ENCODE results near the gene TAGLN. TPM values are rescaled to one million over a fixed set of nuclear protein-coding genes. Genes with fewer than 3 reads are reported as not detected.

The TAGLN gene
- total RNA-seq, 2 experiments from 2014 or later = 5.2 to 5.8 TPM

- CTCF ChIA-PET = no interaction called here
Observed at GRCh38 chr11:117238221-117238620, 39.1 kb downstream of the TAGLN start.

DNA sequence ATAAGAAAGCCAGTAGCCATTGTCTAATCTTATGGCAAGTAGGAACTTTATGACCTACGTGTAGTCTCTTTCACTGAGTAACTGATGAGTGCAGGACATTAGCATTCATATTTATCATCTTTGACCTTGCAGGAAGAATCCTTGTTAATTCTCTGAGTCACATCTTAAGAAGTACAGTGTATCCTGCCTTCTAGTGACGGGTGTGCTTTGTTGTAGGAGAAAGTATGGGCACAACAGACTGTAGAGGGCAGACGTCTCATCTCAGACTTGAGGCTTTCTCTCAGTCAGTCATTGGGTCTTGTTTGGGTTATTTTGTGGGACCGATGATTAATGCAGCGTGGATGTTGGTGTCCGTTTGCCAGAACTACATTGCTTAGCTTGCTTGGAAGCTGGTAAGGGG lies 40.1 kb downstream of the TAGLN start:
- Mint-ChIP-seq H3K27ac (no peak overlapping the region), H3K4me3 (no peak overlapping the region), H3K36me3 (ENCODE audit: low read depth) (peaks cover 16% of the 10 kb centered on the region), H3K4me1 (peaks cover 3% of the 10 kb centered on the region), H3K9me3 (no peaks in the 10 kb centered on the region), H3K27me3 (no peaks in the 10 kb centered on the region)
- CTCF ChIA-PET = no interaction called here
- POLR2A ChIA-PET = interaction anchor here (0.7 kb wide), 1 partner anchor 9 kb away, joined by 3 read pairs; no protein-coding TSS in a partner anchor
- no peak for DNase-seq

More at GRCh38 chr11:117238221-117238620, 39.1 kb downstream of the TAGLN start:
- Mint-ChIP-seq H3K4me3 (no peak overlapping the region), H3K27me3 (no peaks in the 10 kb centered on the region), H3K4me1 (peaks cover 13% of the 10 kb centered on the region), H3K9me3 (no peaks in the 10 kb centered on the region), H3K36me3 (ENCODE audit: low read depth) (peaks cover 12% of the 10 kb centered on the region), H3K27ac (no peak overlapping the region)
- POLR2A ChIA-PET = interaction anchor here (1.1 kb wide), 1 partner anchor 10 kb away, joined by 3 read pairs; no protein-coding TSS in a partner anchor
- no peak for DNase-seq

DNA sequence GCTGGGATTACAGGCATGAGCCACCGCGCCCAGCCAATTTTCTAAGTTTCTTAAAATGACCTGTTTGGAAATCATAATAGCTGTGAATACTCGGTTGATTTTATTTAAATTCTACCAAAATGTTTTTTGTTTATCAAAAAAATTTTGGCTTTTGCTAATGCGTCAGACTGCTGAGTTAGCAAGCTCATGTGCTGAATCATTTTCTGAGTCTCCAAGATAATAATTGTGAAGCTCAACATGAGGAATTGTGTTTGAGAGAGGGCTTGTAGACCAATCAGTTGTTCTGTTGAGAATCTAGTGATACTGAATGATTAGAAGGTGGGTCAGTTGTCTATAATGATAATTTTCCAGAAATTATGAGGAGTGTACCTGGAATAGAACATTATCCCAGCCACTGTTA lies 49.2 kb downstream of the TAGLN start:
- no peaks in the 10 kb centered on the region for H3K9me3 Mint-ChIP-seq
- no peaks in the 10 kb centered on the region for H3K27me3 Mint-ChIP-seq
- H3K4me1 Mint-ChIP-seq = peaks cover 6% of the 10 kb centered on the region
- no peak overlapping the region for H3K27ac Mint-ChIP-seq
- peaks cover 33% of the 10 kb centered on the region for H3K36me3 Mint-ChIP-seq (ENCODE audit: low read depth)
- no peak overlapping the region for H3K4me3 Mint-ChIP-seq
- no peak for DNase-seq
- ChIA-PET POLR2A (interaction anchor here (1.0 kb wide), 1 partner anchor 10 kb away, joined by 3 read pairs; no protein-coding TSS in a partner anchor), CTCF (no interaction called here)

DNA sequence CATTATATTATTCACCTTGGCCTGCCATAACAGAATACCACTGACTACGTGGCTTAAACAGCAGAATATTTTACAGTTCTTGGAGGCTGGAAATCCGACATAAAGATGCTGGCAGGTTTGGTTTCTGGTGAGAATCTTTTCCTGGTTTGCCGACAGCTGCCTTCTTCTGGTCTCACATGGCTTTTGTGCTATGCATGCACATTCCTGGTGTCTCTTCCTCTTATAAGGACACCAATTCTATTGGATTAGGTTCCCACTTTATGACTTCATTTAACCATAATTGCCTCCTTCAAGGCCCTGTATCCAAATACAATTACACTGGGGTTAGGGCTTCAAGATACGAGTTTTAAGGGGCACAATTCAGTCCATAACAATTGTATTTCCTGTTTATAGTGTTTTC lies 50.4 kb downstream of the TAGLN start:
- peaks cover 6% of the 10 kb centered on the region for H3K4me1 Mint-ChIP-seq
- no peaks in the 10 kb centered on the region for H3K9me3 Mint-ChIP-seq
- no peak overlapping the region for H3K27ac Mint-ChIP-seq
- no peak for DNase-seq
- ChIA-PET CTCF (no interaction called here), POLR2A (no interaction called here)
- peaks cover 31% of the 10 kb centered on the region for H3K36me3 Mint-ChIP-seq (ENCODE audit: low read depth)
- no peaks in the 10 kb centered on the region for H3K27me3 Mint-ChIP-seq
- no peak overlapping the region for H3K4me3 Mint-ChIP-seq

- H3K36me3 Mint-ChIP-seq (ENCODE audit: low read depth) = peaks cover 21% of the 10 kb centered on the region
- no peaks in the 10 kb centered on the region for H3K27me3 Mint-ChIP-seq
- H3K4me3 Mint-ChIP-seq = no peak overlapping the region
- CTCF ChIA-PET = no interaction called here
- peaks cover 10% of the 10 kb centered on the region for H3K4me1 Mint-ChIP-seq
- POLR2A ChIA-PET = no interaction called here
- H3K27ac Mint-ChIP-seq = no peak overlapping the region
- H3K9me3 Mint-ChIP-seq = no peaks in the 10 kb centered on the region
- DNase-seq = no peak
Observed at GRCh38 chr11:117251506-117251905, 52.3 kb downstream of the TAGLN start.

GRCh38 chr11:117255966-117256365 lies 56.8 kb downstream of the TAGLN start:
- no peak for DNase-seq
- Mint-ChIP-seq H3K27ac (no peak overlapping the region), H3K4me3 (no peak overlapping the region), H3K27me3 (no peaks in the 10 kb centered on the region), H3K4me1 (peaks cover 10% of the 10 kb centered on the region), H3K9me3 (no peaks in the 10 kb centered on the region), H3K36me3 (ENCODE audit: low read depth) (peaks cover 15% of the 10 kb centered on the region)
- ChIA-PET CTCF (no interaction called here), POLR2A (no interaction called here)

DNA sequence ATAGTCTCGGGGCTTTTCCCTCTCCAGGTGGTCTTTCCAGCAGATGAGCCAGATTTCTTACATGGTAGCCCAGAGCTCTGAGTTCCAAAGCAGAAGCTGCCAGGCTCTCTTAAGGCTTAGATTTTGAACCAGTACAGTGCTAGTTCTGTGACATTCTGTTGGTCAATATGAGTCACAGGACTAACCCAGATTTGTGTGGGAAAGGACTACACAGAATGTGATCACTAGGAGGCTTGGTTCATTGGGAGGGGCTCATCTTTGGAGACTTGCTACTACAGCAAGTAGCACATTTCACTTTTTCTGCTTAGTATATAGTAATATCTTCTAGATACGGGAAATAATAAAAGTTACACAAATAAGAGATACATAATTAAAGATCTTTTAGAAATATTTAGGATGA lies 57.4 kb downstream of the TAGLN start:
- POLR2A ChIA-PET = interaction anchor here (1.1 kb wide), 1 partner anchor 72 kb away, joined by 3 read pairs; no protein-coding TSS in a partner anchor
- Mint-ChIP-seq H3K27me3 (no peaks in the 10 kb centered on the region), H3K36me3 (ENCODE audit: low read depth) (peaks cover 15% of the 10 kb centered on the region), H3K9me3 (no peaks in the 10 kb centered on the region), H3K4me1 (peaks cover 8% of the 10 kb centered on the region), H3K4me3 (no peak overlapping the region), H3K27ac (no peak overlapping the region)
- no peak for DNase-seq
- CTCF ChIA-PET = no interaction called here

Other genes with a start within 250 kb of the TAGLN start
- gene SIK3, start 100.9 kb upstream of the TAGLN start, total RNA-seq = 10 to 100 TPM; 36.4 to 43.0 TPM
- gene PAFAH1B2, start 55.1 kb upstream of the TAGLN start, total RNA-seq = 10 to 100 TPM; 60.1 to 62.8 TPM
- 10 to 100 TPM; 38.1 to 42.9 TPM for gene SIDT2, start 20.6 kb upstream of the TAGLN start, total RNA-seq
- gene PCSK7, start 32.7 kb downstream of the TAGLN start, total RNA-seq = 100 to 1,000 TPM; 181 to 182 TPM
- gene RNF214, start 33.3 kb downstream of the TAGLN start, total RNA-seq = 10 to 100 TPM; 23.1 to 23.6 TPM
- 1 to 10 TPM; 4.9 to 5.6 TPM for gene BACE1-AS, start 92.0 kb downstream of the TAGLN start, total RNA-seq
- gene BACE1, start 116.9 kb downstream of the TAGLN start, total RNA-seq = under 1 TPM; 0.75 to 0.96 TPM
- 10 to 100 TPM; 41.4 to 45.6 TPM for gene CEP164, start 128.5 kb downstream of the TAGLN start, total RNA-seq

Data from activated CD4-positive, alpha-beta memory T cell treated with anti-CD3 and anti-CD28 coated beads, Interleukin-2, amount 10 ng/mL, durations not matched to agents 7 days and 5 days (primary cell).